ENCODE results near the gene NLRC5. TPM values are rescaled to one million over a fixed set of nuclear protein-coding genes. Genes with fewer than 3 reads are reported as not detected.

Gene NLRC5
- total RNA-seq, 5 donors from 2014 or later (not counting 1 experiment from before 2014, with no cell fraction given) = 390 to 711 (median 496) TPM

- POLR2A ChIA-PET = interaction anchor here (0.6 to 1.2 kb wide), 2 partner anchors 9 to 23 kb away, joined by 3 to 6 read pairs; partner anchors contain the start of gene NLRC5 (in 1 of the 2)
- 97% methylated on average over 5 of the region's 6 CpGs for WGBS (ENCODE audit: insufficient coverage)
- H3K36me3 Mint-ChIP-seq = peaks cover 34% of the 10 kb centered on the region
Measured at GRCh38 chr16:56998861-56999260, 9.5 kb downstream of the NLRC5 start.

GRCh38 chr16:56999409-57000270 lies 10.3 kb downstream of the NLRC5 start:
- WGBS (ENCODE audit: insufficient coverage) = 18% methylated on average over 6 of the region's 11 CpGs
- no peaks in the 10 kb centered on the region for H3K9me3 Mint-ChIP-seq
- H3K4me3 Mint-ChIP-seq = peak overlapping the region; percentile 66 to 99 (median 71)
- peaks cover 8 to 43% of the 10 kb centered on the region in 2 donors for H3K36me3 ChIP-seq (ENCODE audit: control insufficient read depth in 2 of 2, extremely low read depth in 1 of 2, insufficient read depth in 1 of 2, low read length in 1 of 2)
- H3K27me3 ChIP-seq (replicated peaks in 1 of 2; ENCODE audit: control insufficient read depth in 2 of 2, extremely low read depth in 1 of 2, insufficient read depth in 2 of 2, low read length in 1 of 2) = no peaks in the 10 kb centered on the region
- H3K27ac Mint-ChIP-seq = peak overlapping the region; percentile 94 to 96
- H3K4me3 ChIP-seq (ENCODE audit: control insufficient read depth in 1 of 2, extremely low read depth in 1 of 2, low read length in 1 of 2) = peak overlapping the region; percentile 11 to 28
- H3K9me3 ChIP-seq = no peaks in the 10 kb centered on the region
- ChIA-PET CTCF (interaction anchor here (1.1 to 2.0 kb wide), 4 partner anchors 10 to 35 kb away, joined by 3 to 9 read pairs (median 4); partner anchors contain the start of gene NLRC5 (in 1 of the 2)), POLR2A (interaction anchor here (0.6 to 1.2 kb wide), 2 partner anchors 10 to 22 kb away, joined by 3 to 6 read pairs; partner anchors contain the start of gene NLRC5 (in 1 of the 2))
- peak; percentile 37 to 86 (median 40) for ATAC-seq (replicated peaks in 1 of 4)
- peaks cover 36 to 91% of the 10 kb centered on the region in 2 experiments for H3K4me1 ChIP-seq (ENCODE audit: control insufficient read depth in 1 of 2, extremely low read depth in 1 of 2, insufficient read depth in 2 of 2, low read length in 2 of 2)
- peak overlapping the region; percentile 94 for H3K27ac ChIP-seq (ENCODE audit: low read length)
- DNase-seq = peak in 14 of 35 experiments; percentile 22 to 83 (median 28)
- peaks cover 92 to 95% (median 95%) of the 10 kb centered on the region in 3 donors for H3K4me1 Mint-ChIP-seq
- no peaks in the 10 kb centered on the region for H3K27me3 Mint-ChIP-seq
- H3K36me3 Mint-ChIP-seq = peaks cover 34% of the 10 kb centered on the region

More at GRCh38 chr16:56998861-56999260, 9.5 kb downstream of the NLRC5 start:
- H3K4me3 ChIP-seq (ENCODE audit: control insufficient read depth in 1 of 2, extremely low read depth in 1 of 2, low read length in 1 of 2) = no peak overlapping the region
- Mint-ChIP-seq H3K4me1 (peaks cover 92 to 95% (median 95%) of the 10 kb centered on the region in 3 donors), H3K9me3 (no peaks in the 10 kb centered on the region), H3K27ac (peak overlapping the region; percentile 94 to 96), H3K27me3 (no peaks in the 10 kb centered on the region), H3K4me3 (peak overlapping the region; percentile 66 to 99 (median 71))
- peaks cover 0 to 36% of the 10 kb centered on the region in 2 donors for H3K36me3 ChIP-seq (ENCODE audit: control insufficient read depth in 2 of 2, extremely low read depth in 1 of 2, insufficient read depth in 1 of 2, low read length in 1 of 2)
- no peaks in the 10 kb centered on the region for H3K27me3 ChIP-seq (replicated peaks in 1 of 2; ENCODE audit: control insufficient read depth in 2 of 2, extremely low read depth in 1 of 2, insufficient read depth in 2 of 2, low read length in 1 of 2)
- no peaks in the 10 kb centered on the region for H3K9me3 ChIP-seq
- peak overlapping the region; percentile 94 for H3K27ac ChIP-seq (ENCODE audit: low read length)
- ATAC-seq (replicated peaks in 1 of 4) (no peak), DNase-seq (no peak)
- CTCF ChIA-PET = interaction anchor here (0.6 to 2.0 kb wide), 5 partner anchors 10 to 69 kb away, joined by 3 to 9 read pairs (median 3); partner anchors contain the start of gene NLRC5 (in 1 of the 2)
- peaks cover 41 to 91% of the 10 kb centered on the region in 2 experiments for H3K4me1 ChIP-seq (ENCODE audit: control insufficient read depth in 1 of 2, extremely low read depth in 1 of 2, insufficient read depth in 2 of 2, low read length in 2 of 2)

GRCh38 chr16:57000271-57001025 lies 11.1 kb downstream of the NLRC5 start:
- peak overlapping the region; percentile 11 to 28 for H3K4me3 ChIP-seq (ENCODE audit: control insufficient read depth in 1 of 2, extremely low read depth in 1 of 2, low read length in 1 of 2)
- DNase-seq = peak in 2 of 35 experiments; percentile 41 to 52

GRCh38 chr16:57001026-57001679 lies 11.8 kb downstream of the NLRC5 start:
- Histone ChIP-seq H3K9me3 (no peaks in the 10 kb centered on the region), H3K4me3 (ENCODE audit: control insufficient read depth in 1 of 2, extremely low read depth in 1 of 2, low read length in 1 of 2) (no peak overlapping the region), H3K27ac (ENCODE audit: low read length) (peak overlapping the region; percentile 94), H3K27me3 (replicated peaks in 1 of 2; ENCODE audit: control insufficient read depth in 2 of 2, extremely low read depth in 1 of 2, insufficient read depth in 2 of 2, low read length in 1 of 2) (no peaks in the 10 kb centered on the region), H3K36me3 (ENCODE audit: control insufficient read depth in 2 of 2, extremely low read depth in 1 of 2, insufficient read depth in 1 of 2, low read length in 1 of 2) (peaks cover 8 to 53% of the 10 kb centered on the region in 2 donors), H3K4me1 (ENCODE audit: control insufficient read depth in 1 of 2, extremely low read depth in 1 of 2, insufficient read depth in 2 of 2, low read length in 2 of 2) (peaks cover 31 to 91% of the 10 kb centered on the region in 2 experiments)
- H3K27ac Mint-ChIP-seq = peak overlapping the region; percentile 94 to 96
- no peaks in the 10 kb centered on the region for H3K9me3 Mint-ChIP-seq
- H3K27me3 Mint-ChIP-seq = no peaks in the 10 kb centered on the region
- peaks cover 33% of the 10 kb centered on the region for H3K36me3 Mint-ChIP-seq
- POLR2A ChIA-PET = interaction anchor here in 1 of 2 donors (0.6 kb wide), 1 partner anchor 20 kb away, joined by 3 read pairs; no protein-coding TSS in a partner anchor
- no CpG with 5 or more reads among the region's 8 CpGs for WGBS (ENCODE audit: insufficient coverage)
- DNase-seq = no peak
- peaks cover 91 to 94% (median 92%) of the 10 kb centered on the region in 3 donors for H3K4me1 Mint-ChIP-seq
- CTCF ChIA-PET = no interaction called here
- peak overlapping the region in 2 of 3 donors; percentile 43 to 99 for H3K4me3 Mint-ChIP-seq
- no peak for ATAC-seq (replicated peaks in 1 of 4)

More at GRCh38 chr16:57000271-57001025, 11.1 kb downstream of the NLRC5 start:
- Histone ChIP-seq H3K27ac (ENCODE audit: low read length) (peak overlapping the region; percentile 94), H3K36me3 (ENCODE audit: control insufficient read depth in 2 of 2, extremely low read depth in 1 of 2, insufficient read depth in 1 of 2, low read length in 1 of 2) (peaks cover 8 to 50% of the 10 kb centered on the region in 2 donors), H3K4me1 (ENCODE audit: control insufficient read depth in 1 of 2, extremely low read depth in 1 of 2, insufficient read depth in 2 of 2, low read length in 2 of 2) (peaks cover 31 to 91% of the 10 kb centered on the region in 2 experiments), H3K9me3 (no peaks in the 10 kb centered on the region), H3K27me3 (replicated peaks in 1 of 2; ENCODE audit: control insufficient read depth in 2 of 2, extremely low read depth in 1 of 2, insufficient read depth in 2 of 2, low read length in 1 of 2) (no peaks in the 10 kb centered on the region)
- H3K4me3 Mint-ChIP-seq = peak overlapping the region; percentile 64 to 99 (median 71)
- H3K4me1 Mint-ChIP-seq = peaks cover 94 to 95% (median 94%) of the 10 kb centered on the region in 3 donors
- ATAC-seq (replicated peaks in 1 of 4) = peak; percentile 9 to 62 (median 25)
- POLR2A ChIA-PET = no interaction called here
- no peaks in the 10 kb centered on the region for H3K27me3 Mint-ChIP-seq
- 66% methylated on average over 2 of the region's 5 CpGs for WGBS (ENCODE audit: insufficient coverage)
- CTCF ChIA-PET = interaction anchor here (1.1 to 2.0 kb wide), 2 partner anchors 9 to 36 kb away, joined by 3 to 9 read pairs; no protein-coding TSS in a partner anchor
- no peaks in the 10 kb centered on the region for H3K9me3 Mint-ChIP-seq
- peak overlapping the region; percentile 94 to 96 for H3K27ac Mint-ChIP-seq
- H3K36me3 Mint-ChIP-seq = peaks cover 40% of the 10 kb centered on the region

GRCh38 chr16:57003439-57004386 lies 14.4 kb downstream of the NLRC5 start:
- DNase-seq (no peak), ATAC-seq (replicated peaks in 1 of 4) (no peak)
- peaks cover 30% of the 10 kb centered on the region for H3K36me3 Mint-ChIP-seq
- peak overlapping the region; percentile 87 to 93 for H3K27ac Mint-ChIP-seq
- H3K4me1 Mint-ChIP-seq = peaks cover 83 to 88% (median 87%) of the 10 kb centered on the region in 3 donors
- H3K9me3 Mint-ChIP-seq = no peaks in the 10 kb centered on the region
- H3K27me3 Mint-ChIP-seq = no peaks in the 10 kb centered on the region
- ChIA-PET CTCF (interaction anchor here in 1 of 2 donors (0.6 kb wide), 1 partner anchor 28 kb away, joined by 3 read pairs; no protein-coding TSS in a partner anchor), POLR2A (no interaction called here)
- Histone ChIP-seq H3K36me3 (ENCODE audit: control insufficient read depth in 2 of 2, extremely low read depth in 1 of 2, insufficient read depth in 1 of 2, low read length in 1 of 2) (peaks cover 8 to 47% of the 10 kb centered on the region in 2 donors), H3K27me3 (replicated peaks in 1 of 2; ENCODE audit: control insufficient read depth in 2 of 2, extremely low read depth in 1 of 2, insufficient read depth in 2 of 2, low read length in 1 of 2) (no peaks in the 10 kb centered on the region), H3K9me3 (no peaks in the 10 kb centered on the region), H3K4me3 (ENCODE audit: control insufficient read depth in 1 of 2, extremely low read depth in 1 of 2, low read length in 1 of 2) (no peak overlapping the region), H3K4me1 (ENCODE audit: control insufficient read depth in 1 of 2, extremely low read depth in 1 of 2, insufficient read depth in 2 of 2, low read length in 2 of 2) (peaks cover 16 to 80% of the 10 kb centered on the region in 2 experiments), H3K27ac (ENCODE audit: low read length) (peak overlapping the region; percentile 64)
- 72% methylated on average over 19 of the region's 22 CpGs for WGBS (ENCODE audit: insufficient coverage)
- H3K4me3 Mint-ChIP-seq = peak overlapping the region; percentile 22 to 51 (median 34)

Measured in T-cell (primary cell).